GM18498 (cell line): ENCODE measurements around the gene TEX12.
"Not testable (repeated sequence)": the region's sequence is repeated elsewhere in the genome, so short reads cannot be mapped to it uniquely, and the experiment has no call there.

Source experiments
- ATAC-seq: cut with Tn5 transposase; IDR thresholded peaks from one replicate; pipeline ENCODE4 v1.9.1; 2021; ENCODE audit warnings: mild to moderate bottlenecking, moderate library complexity; ENCODE audit not compliant: unreplicated experiment

Gene TEX12

GRCh38 chr11:112163875-112164685 lies 3.1 kb upstream of the TEX12 start, which contains the start of gene IL18:
Gene IL18, minus strand, starts transcription at chr11:112164094. Its CDS starts 9,041 bp downstream, at chr11:112155053.
- no peak for ATAC-seq

GRCh38 chr11:112165049-112165448 lies 2.1 kb upstream of the TEX12 start:
- no peak for ATAC-seq

- ATAC-seq: no peak
These were observed 610 bp upstream of the TEX12 start for GRCh38 chr11:112166562-112166961.

GRCh38 chr11:112172362-112172994 lies 5.3 kb downstream of the TEX12 start:
- ATAC-seq: peak; percentile 50

DNA sequence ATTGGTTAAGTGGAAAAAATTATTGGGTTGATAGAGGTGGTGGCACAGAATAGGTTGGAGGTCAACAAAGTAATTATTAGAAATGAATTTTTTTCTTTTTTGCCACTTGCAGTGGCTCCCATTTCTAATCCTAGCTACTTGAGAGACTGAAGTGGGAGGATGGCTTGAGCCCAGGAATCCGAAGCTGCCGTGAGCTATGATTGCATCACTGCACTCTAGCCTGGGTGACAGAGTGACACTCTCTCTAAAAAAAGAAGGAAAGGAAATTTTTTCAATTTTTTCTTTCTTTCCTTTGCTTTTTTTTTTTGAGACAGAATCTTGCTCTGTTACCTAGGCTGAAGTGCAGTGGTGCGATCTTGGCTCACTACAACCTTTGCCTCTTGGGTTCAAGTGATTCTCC lies 6.0 kb downstream of the TEX12 start:
- no peak for ATAC-seq

- ATAC-seq: peak; percentile 57
These were observed 7.8 kb downstream of the TEX12 start, which contains the start of gene BCO2 for GRCh38 chr11:112174789-112175598. Gene BCO2, plus strand, starts transcription at chr11:112175512. Its CDS starts 90 bp downstream, at chr11:112175602.

DNA sequence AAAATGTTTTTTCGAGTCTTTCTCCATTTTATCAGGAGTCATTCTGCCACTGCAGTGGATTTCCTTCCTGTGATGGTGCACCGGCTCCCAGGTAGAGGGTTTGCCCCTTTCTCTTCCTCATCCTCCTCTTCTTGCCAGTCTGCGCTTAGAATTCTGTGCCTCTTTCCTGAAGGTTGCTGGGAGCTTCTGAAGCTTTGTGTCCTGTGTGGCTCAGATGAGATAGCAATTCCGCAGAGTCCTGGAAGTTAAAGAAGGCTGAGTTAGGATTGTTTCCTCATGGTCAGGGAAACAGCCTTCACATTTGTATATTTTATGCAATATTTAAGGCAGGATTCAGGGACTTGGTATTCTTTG lies 8.4 kb downstream of the TEX12 start:
- no peak for ATAC-seq

DNA sequence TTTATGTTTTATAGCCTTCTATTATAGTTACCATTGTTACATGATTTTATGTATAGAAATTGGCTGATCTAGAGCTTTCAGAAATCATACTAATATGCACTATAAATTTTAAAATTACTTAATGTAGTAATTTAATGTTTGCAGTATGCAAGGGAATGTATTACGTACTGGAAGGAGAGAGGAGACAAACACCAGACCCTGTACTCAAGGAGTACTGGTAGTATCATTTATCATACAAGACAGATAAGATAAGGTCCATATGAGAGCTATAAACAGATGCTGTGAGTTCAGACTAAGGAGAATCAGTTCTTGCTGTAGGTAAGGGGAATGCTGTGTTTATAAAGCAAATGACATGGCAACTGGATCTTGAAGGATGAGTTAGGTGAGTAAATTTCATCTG lies 8.9 kb downstream of the TEX12 start:
- no peak for ATAC-seq

GRCh38 chr11:112177589-112177988 lies 10.4 kb downstream of the TEX12 start:
- no peak for ATAC-seq

GRCh38 chr11:112178428-112178827 lies 11.3 kb downstream of the TEX12 start:
- no peak for ATAC-seq

GRCh38 chr11:112178936-112179335 lies 11.8 kb downstream of the TEX12 start:
- no peak for ATAC-seq

DNA sequence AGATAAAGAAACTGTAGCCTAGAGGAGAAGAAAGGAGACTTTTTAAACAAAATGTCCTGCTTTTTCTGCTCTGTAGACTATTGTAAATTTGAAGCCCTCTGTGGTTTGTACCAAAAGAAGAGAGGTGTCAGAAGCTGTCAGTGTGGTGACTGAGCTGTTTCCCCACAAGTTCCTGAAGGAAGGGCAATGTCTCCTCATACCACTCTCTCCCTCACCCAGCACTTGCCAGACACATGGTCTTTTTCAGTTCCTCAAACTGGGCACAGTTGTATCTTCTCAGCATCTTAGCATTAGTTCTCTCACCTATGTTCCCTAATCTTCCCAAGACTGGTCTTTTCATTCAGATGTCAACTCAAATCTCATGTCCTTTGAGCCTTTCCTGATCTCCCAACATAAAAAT lies 12.4 kb downstream of the TEX12 start:
- ATAC-seq: peak; percentile 83

GRCh38 chr11:112182867-112183266 lies 15.7 kb downstream of the TEX12 start:
- no peak for ATAC-seq

DNA sequence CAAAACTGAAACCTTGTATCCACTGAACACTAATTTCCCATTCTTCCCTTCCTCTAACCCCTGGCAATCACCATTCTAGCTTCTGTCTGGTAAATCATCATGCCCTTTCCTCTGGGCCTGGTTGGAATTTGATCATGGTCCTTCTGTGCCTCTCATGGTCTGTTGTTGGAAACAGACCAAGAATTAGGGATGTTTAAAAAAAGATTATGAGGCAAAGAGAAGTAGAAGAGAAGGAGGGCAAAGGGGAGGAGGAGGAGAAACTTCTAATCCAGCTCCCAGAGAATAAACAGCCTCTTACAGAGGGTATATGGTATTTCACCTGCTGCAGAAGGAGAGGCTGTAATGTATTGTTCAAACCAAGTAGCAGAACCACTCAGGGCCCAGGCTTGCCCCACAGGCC lies 18.7 kb downstream of the TEX12 start:
- no peak for ATAC-seq

- no peak for ATAC-seq
These were observed 19.1 kb downstream of the TEX12 start for GRCh38 chr11:112186304-112186703.

- ATAC-seq: not testable (repeated sequence)
These were observed 27.9 kb downstream of the TEX12 start for GRCh38 chr11:112195113-112195512.

- no peak for ATAC-seq
These were observed 28.8 kb downstream of the TEX12 start for GRCh38 chr11:112195951-112196351.

- ATAC-seq: no peak
These were observed 29.4 kb downstream of the TEX12 start for GRCh38 chr11:112196519-112197087.

DNA sequence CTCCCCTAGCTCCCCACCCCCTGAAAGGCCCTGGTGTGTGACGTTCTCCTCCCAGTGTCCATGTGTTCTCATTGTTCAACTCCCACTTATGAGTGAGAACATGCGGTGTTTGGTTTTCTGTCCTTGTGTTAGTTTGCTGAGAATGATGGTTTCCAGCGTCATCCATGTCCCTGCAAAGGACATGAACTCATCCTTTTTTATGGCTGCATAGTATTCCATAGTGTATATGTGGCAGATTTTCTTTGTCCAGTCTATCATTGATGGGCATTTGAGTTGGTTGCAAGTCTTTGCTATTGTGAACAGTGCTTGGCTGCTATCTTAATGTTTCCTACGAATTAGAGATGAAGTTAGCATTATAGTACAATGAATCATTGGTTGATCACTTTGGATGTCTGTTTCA lies 31.9 kb downstream of the TEX12 start:
- ATAC-seq: not testable (repeated sequence)

DNA sequence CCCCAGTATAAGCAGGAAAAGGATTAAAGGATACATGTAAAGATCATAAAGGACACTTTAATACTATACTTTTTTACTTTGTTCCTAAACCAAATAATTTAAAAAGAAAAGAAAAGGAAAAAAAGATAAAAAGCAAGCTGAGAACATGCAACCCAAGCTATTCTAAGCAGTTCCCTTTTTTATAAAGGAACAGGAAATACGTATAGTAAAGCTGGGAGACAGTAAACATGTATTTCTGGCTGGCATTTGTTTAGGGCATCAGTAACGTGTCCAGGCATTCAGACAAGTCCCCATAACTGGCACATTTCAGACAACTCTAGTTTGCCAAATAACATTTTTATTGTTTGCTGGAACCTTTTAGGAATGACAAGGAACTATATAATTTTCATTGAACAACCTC lies 33.1 kb downstream of the TEX12 start:
- no peak for ATAC-seq

- no peak for ATAC-seq
These were observed 38.9 kb downstream of the TEX12 start for GRCh38 chr11:112206071-112206470.
